ENCODE data around the gene CNDP2.

Gene CNDP2

DNA sequence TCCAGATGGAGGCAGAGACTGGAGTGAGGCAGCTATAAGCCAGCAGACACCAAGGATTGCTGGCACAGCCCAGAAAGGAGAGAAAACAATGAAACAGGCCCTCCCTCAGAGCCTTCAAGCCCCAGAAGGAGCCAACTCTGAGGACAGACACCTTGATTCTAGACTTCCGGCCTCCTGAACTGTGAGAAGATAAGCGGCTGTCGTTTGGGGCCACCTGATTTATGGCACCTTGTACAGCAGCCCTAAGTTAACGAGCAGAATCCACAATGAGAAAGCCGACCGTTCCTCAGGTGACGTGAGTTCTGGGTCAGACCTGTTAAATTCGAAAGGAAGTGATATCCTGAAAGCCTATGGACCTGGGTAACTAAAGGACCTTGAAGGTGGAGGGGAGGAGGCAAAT is 7.3 kb upstream of the CNDP2 start:
- Histone ChIP-seq H3K27me3 (ENCODE audit: insufficient read depth, low read length) (peaks cover 40% of the 10 kb centered on the region), H3K36me3 (ENCODE audit: insufficient read depth, low read length) (no peaks in the 10 kb centered on the region), H3K79me2 (ENCODE audit: control insufficient read depth, insufficient read depth, low read length, unreplicated experiment) (no peaks in the 10 kb centered on the region), H3K4me1 (ENCODE audit: control insufficient read depth, insufficient read depth, low read length, unreplicated experiment) (no peaks in the 10 kb centered on the region), H2AFZ (ENCODE audit: low read length, unreplicated experiment) (no peak overlapping the region), H3K27ac (ENCODE audit: low read depth, low read length) (no peak overlapping the region), H3K4me3 (ENCODE audit: low read depth, low read length) (no peak overlapping the region)

DNA sequence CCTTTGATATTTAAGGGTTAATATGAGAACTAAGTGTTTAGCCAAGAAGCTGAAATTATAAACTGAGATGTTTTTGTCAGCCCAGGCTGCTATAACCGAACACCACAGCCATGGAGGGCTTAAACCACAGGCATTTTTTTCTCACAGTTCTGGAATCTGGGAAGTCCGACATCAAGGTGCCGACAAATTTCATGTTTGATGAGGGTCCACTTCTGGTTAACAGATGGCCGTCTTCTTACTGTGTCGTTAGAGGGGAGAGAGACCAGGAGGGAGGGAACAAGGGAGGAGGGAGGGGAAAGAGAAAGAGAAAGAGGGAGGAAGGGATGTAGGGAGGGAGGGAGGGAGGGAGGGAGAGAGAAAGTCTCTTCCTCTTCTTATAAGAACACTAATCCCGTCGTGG is 6.5 kb upstream of the CNDP2 start:
- Histone ChIP-seq H3K4me1 (ENCODE audit: control insufficient read depth, insufficient read depth, low read length, unreplicated experiment) (no peaks in the 10 kb centered on the region), H3K36me3 (ENCODE audit: insufficient read depth, low read length) (no peaks in the 10 kb centered on the region), H2AFZ (ENCODE audit: low read length, unreplicated experiment) (no peak overlapping the region), H3K27ac (ENCODE audit: low read depth, low read length) (no peak overlapping the region), H3K4me3 (ENCODE audit: low read depth, low read length) (no peak overlapping the region), H3K27me3 (ENCODE audit: insufficient read depth, low read length) (peaks cover 43% of the 10 kb centered on the region), H3K79me2 (ENCODE audit: control insufficient read depth, insufficient read depth, low read length, unreplicated experiment) (no peaks in the 10 kb centered on the region)

DNA sequence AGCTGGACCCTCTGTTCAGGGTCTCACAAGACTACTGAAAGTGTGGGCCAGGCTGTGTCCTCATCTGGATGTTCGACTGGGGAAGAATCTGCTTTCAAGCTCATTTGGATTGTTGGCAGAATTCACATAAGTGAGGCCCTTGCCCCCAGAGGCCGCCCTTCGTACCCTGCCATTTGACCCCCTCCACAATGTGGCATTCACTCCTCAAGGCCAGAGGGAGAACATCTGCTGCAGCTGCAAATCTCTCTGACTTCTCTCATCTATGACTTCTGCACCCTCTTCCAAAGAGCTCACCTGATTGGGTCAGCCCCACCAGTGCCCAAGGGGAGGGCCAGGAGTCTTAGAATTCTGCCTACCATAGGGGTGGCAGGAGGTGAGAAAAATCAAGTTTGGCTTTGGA is 3.9 kb upstream of the CNDP2 start:
- Histone ChIP-seq H3K4me3 (ENCODE audit: low read depth, low read length) (no peak overlapping the region), H3K27me3 (ENCODE audit: insufficient read depth, low read length) (peaks cover 42% of the 10 kb centered on the region), H3K36me3 (ENCODE audit: insufficient read depth, low read length) (no peaks in the 10 kb centered on the region), H3K4me1 (ENCODE audit: control insufficient read depth, insufficient read depth, low read length, unreplicated experiment) (peaks cover 3% of the 10 kb centered on the region), H3K27ac (ENCODE audit: low read depth, low read length) (no peak overlapping the region), H2AFZ (ENCODE audit: low read length, unreplicated experiment) (no peak overlapping the region), H3K79me2 (ENCODE audit: control insufficient read depth, insufficient read depth, low read length, unreplicated experiment) (peaks cover 6% of the 10 kb centered on the region)

DNA sequence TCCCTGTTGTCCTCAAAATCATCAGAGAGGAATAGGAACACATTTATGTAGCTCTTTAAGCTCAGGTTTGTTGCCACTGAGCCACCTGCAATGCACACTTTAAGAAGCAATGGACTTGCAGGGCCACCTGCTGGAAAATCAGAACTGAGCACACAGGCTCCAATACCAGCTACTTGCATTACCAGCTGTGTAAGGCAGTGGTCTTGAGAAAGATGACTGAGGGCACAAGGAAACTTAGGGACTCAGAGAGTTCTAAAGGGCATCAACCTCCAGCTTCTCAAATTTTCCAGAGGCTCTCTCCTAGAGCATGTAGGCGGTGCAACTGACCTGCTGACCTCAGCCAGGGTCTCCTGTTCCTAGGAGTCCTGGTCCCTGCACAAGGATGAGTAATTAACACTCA is 2.5 kb upstream of the CNDP2 start:
- Histone ChIP-seq H3K36me3 (ENCODE audit: insufficient read depth, low read length) (no peaks in the 10 kb centered on the region), H3K79me2 (ENCODE audit: control insufficient read depth, insufficient read depth, low read length, unreplicated experiment) (peaks cover 12% of the 10 kb centered on the region), H2AFZ (ENCODE audit: low read length, unreplicated experiment) (no peak overlapping the region), H3K27ac (ENCODE audit: low read depth, low read length) (no peak overlapping the region), H3K4me1 (ENCODE audit: control insufficient read depth, insufficient read depth, low read length, unreplicated experiment) (peaks cover 6% of the 10 kb centered on the region), H3K27me3 (ENCODE audit: insufficient read depth, low read length) (peaks cover 37% of the 10 kb centered on the region), H3K4me3 (ENCODE audit: low read depth, low read length) (no peak overlapping the region)

DNA sequence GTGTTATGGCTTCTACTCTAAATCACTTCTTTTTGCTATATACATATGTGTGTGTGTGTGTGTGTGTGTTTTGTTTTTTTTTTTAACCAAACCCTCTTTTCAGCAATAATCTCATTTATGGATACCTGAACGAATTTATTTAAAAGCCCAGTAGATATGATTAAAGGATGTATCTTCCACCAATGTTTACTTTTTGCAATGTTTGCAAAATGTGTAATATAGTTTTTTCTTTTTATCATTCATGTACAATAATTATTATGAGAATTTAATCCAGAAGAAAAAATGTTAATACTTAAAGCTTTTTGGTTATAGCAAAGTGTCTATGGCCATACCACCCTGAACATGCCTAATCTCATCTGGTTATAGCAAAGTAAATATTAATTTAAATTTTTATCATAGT is 1.6 kb upstream of the CNDP2 start:
- peaks cover 29% of the 10 kb centered on the region for H3K27me3 ChIP-seq (ENCODE audit: insufficient read depth, low read length)
- H3K4me3 ChIP-seq (ENCODE audit: low read depth, low read length), result no peak overlapping the region
- H3K27ac ChIP-seq (ENCODE audit: low read depth, low read length), result no peak overlapping the region

DNA sequence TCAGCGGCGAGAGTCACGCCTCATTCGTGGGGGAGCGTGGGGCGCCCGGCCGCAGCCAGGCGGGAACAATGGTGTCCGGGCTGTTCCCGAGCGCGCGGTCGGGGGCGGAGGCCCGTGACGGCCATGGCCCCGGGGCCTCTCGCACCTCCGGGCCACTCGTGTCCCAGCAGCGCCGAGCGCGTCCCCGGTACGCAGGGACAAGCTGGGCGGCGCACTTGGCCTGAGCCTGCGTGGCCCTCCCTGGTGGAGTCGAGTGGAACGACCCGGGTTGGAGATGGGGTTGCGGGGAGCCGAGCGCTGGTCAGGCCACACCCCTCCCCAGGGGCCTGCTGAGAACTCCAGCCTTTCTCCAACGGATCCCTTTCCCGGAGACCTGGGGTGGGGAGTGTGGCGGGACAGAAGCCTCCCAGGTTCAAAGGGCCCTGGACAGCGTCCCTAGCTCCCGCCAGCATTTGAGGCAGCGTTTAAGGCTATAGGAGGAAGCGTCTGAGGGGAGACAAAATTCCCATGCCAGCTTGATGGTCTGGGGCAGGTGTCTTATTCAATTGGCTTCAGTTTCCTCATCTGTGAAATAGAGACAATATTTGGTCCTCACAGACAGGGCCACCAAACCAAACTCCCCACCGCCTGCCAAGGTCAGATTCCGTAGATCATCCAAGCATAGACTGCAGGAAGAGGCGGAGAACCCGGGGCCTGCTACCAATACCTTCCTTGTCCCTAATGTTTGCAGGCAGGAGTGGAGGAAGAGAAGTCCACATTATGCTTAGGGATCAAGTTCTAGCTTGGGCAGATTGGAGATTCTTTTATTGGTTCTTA is 553 bp downstream of the CNDP2 start:
- peaks cover 23% of the 10 kb centered on the region for H3K27me3 ChIP-seq (ENCODE audit: insufficient read depth, low read length)
- H3K36me3 ChIP-seq (ENCODE audit: insufficient read depth, low read length), result no peaks in the 10 kb centered on the region
- peak overlapping the region; percentile 84 for H2AFZ ChIP-seq (ENCODE audit: low read length, unreplicated experiment)
- peak overlapping the region; percentile 87 for H3K4me3 ChIP-seq (ENCODE audit: low read depth, low read length)
- peaks cover 12% of the 10 kb centered on the region for H3K79me2 ChIP-seq (ENCODE audit: control insufficient read depth, insufficient read depth, low read length, unreplicated experiment)
- peak overlapping the region; percentile 42; the same call in 1 of the 2 replicates for H3K27ac ChIP-seq (ENCODE audit: low read depth, low read length)
- H3K4me1 ChIP-seq (ENCODE audit: control insufficient read depth, insufficient read depth, low read length, unreplicated experiment), result peaks cover 17% of the 10 kb centered on the region

More for the DNA sequence above, 1.6 kb upstream of the CNDP2 start:
- H3K4me1 ChIP-seq (ENCODE audit: control insufficient read depth, insufficient read depth, low read length, unreplicated experiment), result peaks cover 12% of the 10 kb centered on the region
- no peaks in the 10 kb centered on the region for H3K36me3 ChIP-seq (ENCODE audit: insufficient read depth, low read length)
- no peak overlapping the region for H2AFZ ChIP-seq (ENCODE audit: low read length, unreplicated experiment)
- H3K79me2 ChIP-seq (ENCODE audit: control insufficient read depth, insufficient read depth, low read length, unreplicated experiment), result peaks cover 12% of the 10 kb centered on the region

DNA sequence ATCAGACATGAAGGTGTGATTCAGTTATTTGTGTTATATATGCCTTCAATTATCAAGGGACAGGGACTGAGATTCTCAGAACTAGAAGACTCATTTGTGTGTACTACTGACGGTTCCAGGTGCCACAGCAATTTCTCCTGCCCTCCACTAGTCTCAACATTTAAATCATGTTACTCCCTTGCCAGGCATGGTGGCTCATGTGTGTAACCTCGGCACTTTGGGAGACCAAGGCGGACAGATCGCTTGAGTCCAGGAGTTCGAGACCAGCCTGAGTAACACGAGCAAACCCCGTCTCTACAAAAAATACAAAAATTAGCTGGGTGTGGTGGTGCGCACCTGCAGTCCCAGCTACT is 1.1 kb downstream of the CNDP2 start:
- Histone ChIP-seq H3K27ac (ENCODE audit: low read depth, low read length) (no peak overlapping the region), H2AFZ (ENCODE audit: low read length, unreplicated experiment) (no peak overlapping the region), H3K4me1 (ENCODE audit: control insufficient read depth, insufficient read depth, low read length, unreplicated experiment) (peaks cover 17% of the 10 kb centered on the region), H3K79me2 (ENCODE audit: control insufficient read depth, insufficient read depth, low read length, unreplicated experiment) (peaks cover 12% of the 10 kb centered on the region), H3K27me3 (ENCODE audit: insufficient read depth, low read length) (peaks cover 17% of the 10 kb centered on the region), H3K4me3 (ENCODE audit: low read depth, low read length) (peak overlapping the region; percentile 87), H3K36me3 (ENCODE audit: insufficient read depth, low read length) (no peaks in the 10 kb centered on the region)

DNA sequence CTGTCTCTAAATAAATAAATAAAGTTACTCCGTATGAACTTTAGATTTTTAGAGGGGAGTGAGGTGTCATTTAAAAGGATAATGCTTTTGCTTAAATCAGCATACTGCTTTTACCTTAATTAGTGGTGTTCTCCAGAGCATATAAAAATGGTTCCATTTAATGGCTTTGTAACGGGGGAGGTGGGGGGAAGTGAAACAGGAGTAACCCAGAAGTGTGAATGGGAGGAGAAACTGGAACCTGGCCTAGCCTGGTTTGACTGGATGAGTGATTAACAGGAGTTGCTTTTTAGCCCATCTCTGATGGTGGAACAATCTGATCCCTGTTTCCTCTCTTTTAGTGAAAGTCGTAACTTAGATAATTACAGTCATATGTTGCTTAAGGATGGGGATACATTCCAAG is 1.6 kb downstream of the CNDP2 start:
- no peaks in the 10 kb centered on the region for H3K36me3 ChIP-seq (ENCODE audit: insufficient read depth, low read length)
- H3K27ac ChIP-seq (ENCODE audit: low read depth, low read length), result no peak overlapping the region
- H3K4me3 ChIP-seq (ENCODE audit: low read depth, low read length), result no peak overlapping the region; the same call in 1 of the 2 replicates
- H3K4me1 ChIP-seq (ENCODE audit: control insufficient read depth, insufficient read depth, low read length, unreplicated experiment), result peaks cover 17% of the 10 kb centered on the region
- peaks cover 12% of the 10 kb centered on the region for H3K79me2 ChIP-seq (ENCODE audit: control insufficient read depth, insufficient read depth, low read length, unreplicated experiment)
- no peak overlapping the region for H2AFZ ChIP-seq (ENCODE audit: low read length, unreplicated experiment)
- peaks cover 12% of the 10 kb centered on the region for H3K27me3 ChIP-seq (ENCODE audit: insufficient read depth, low read length)

DNA sequence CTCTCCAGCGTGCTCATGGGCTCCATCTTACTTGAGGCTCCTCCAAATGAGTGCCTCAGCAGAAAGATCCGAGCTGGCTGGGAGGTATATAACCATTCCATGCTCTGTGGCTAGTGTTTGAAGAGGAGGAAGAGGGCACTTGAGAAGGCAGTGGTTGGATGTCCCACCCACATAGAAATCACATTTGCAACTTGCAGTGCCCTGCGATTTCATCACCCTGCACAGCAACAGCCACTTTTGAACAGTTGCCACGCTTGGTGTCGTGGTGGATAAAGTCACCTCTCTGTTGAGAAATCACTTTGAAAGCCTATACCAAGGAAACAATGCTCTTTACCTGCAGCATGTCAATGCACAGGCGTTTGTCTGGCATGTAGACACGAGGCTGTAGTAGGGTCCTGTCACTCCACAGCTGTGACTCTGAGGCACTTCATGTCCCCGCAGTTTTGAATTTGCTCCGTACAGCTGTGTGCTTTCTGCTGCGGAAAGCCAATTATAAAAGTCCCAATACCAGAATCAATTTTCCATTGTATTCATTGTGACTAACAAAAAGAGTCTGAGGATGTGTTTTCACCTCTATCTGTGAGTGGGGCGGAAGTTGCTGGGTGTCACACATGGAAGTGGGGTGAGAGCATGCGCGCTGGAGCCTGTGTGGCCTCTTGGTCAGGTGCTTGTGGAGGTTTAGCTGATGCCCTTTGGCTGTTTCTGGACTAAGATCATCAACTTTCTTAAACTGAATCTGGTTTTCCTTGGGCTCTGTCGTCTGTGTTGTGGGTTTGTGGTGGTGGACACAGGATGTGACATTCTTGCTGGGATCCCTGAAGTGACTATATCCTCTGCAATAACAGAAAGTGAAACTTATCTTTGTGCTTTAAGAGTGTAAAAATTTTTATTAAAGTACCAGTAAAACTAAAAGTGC is 2.8 kb downstream of the CNDP2 start:
- peak overlapping the region; percentile 70 for H3K27ac ChIP-seq (ENCODE audit: low read depth, low read length)
- peak overlapping the region; percentile 67 for H3K4me3 ChIP-seq (ENCODE audit: low read depth, low read length)
- H3K4me1 ChIP-seq (ENCODE audit: control insufficient read depth, insufficient read depth, low read length, unreplicated experiment), result peaks cover 17% of the 10 kb centered on the region
- peaks cover 12% of the 10 kb centered on the region for H3K79me2 ChIP-seq (ENCODE audit: control insufficient read depth, insufficient read depth, low read length, unreplicated experiment)
- peaks cover 5% of the 10 kb centered on the region; the same call in 1 of the 2 replicates for H3K36me3 ChIP-seq (ENCODE audit: insufficient read depth, low read length)
- peak overlapping the region; percentile 19 for H2AFZ ChIP-seq (ENCODE audit: low read length, unreplicated experiment)
- peaks cover 5% of the 10 kb centered on the region for H3K27me3 ChIP-seq (ENCODE audit: insufficient read depth, low read length)

DNA sequence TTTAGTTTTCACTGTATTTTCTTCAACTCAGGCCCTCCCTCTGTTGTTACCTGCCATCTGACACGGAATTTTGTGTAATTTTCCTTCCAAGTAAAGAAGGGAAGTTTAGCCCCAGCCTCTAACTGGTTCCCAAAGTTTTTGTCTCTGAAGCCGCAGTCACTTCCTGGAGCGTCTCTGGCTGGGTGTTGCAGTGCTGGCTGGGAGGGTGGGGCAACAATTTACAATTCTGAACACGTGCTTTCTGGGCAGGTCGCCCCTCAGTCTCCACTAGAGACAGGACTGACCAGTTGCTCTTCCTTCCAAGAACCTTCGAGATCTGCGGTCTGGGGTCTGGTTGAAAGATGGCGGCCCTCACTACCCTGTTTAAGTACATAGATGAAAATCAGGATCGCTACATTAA is 3.5 kb downstream of the CNDP2 start:
- H3K4me1 ChIP-seq (ENCODE audit: control insufficient read depth, insufficient read depth, low read length, unreplicated experiment), result peaks cover 17% of the 10 kb centered on the region
- peak overlapping the region; percentile 70 for H3K27ac ChIP-seq (ENCODE audit: low read depth, low read length)
- H3K36me3 ChIP-seq (ENCODE audit: insufficient read depth, low read length), result peaks cover 5% of the 10 kb centered on the region; the same call in 1 of the 2 replicates
- H3K4me3 ChIP-seq (ENCODE audit: low read depth, low read length), result peak overlapping the region; percentile 67
- H3K27me3 ChIP-seq (ENCODE audit: insufficient read depth, low read length), result no peaks in the 10 kb centered on the region
- H3K79me2 ChIP-seq (ENCODE audit: control insufficient read depth, insufficient read depth, low read length, unreplicated experiment), result peaks cover 12% of the 10 kb centered on the region
- peak overlapping the region; percentile 19 for H2AFZ ChIP-seq (ENCODE audit: low read length, unreplicated experiment)

Data from ACC112 (cell line).